HS-27A (cell line): ENCODE measurements around the gene STARD9.
"Not testable (repeated sequence)": the region's sequence is repeated elsewhere in the genome, so short reads cannot be mapped to it uniquely, and the experiment has no call there.

Experiments
- DNase-seq: peaks from one replicate; pipeline ENCODE4 v3.0.0-alpha.2; 2012; ENCODE audit warnings: low read depth, missing footprints

The STARD9 gene

GRCh38 chr15:42575188-42576039 is at the start of gene STARD9:
Gene STARD9 (plus strand): TSS chr15:42575606. CDS start chr15:42575716, 110 bp downstream.
- DNase-seq: peak; percentile 95

- no peak for DNase-seq
Observed at GRCh38 chr15:42528970-42529369, 46.4 kb upstream of the STARD9 start.

- DNase-seq: no peak
Observed at GRCh38 chr15:42533246-42533645, 42.2 kb upstream of the STARD9 start.

- DNase-seq: no peak
Observed at GRCh38 chr15:42544853-42545629, 30.4 kb upstream of the STARD9 start.

GRCh38 chr15:42547918-42548248 is 27.5 kb upstream of the STARD9 start:
- no peak for DNase-seq

- DNase-seq: peak; percentile 77
Observed at GRCh38 chr15:42548249-42549031, 27.0 kb upstream of the STARD9 start, which contains the start of the genes HAUS2 and LRRC57. Gene HAUS2 (plus strand): TSS chr15:42548838. CDS start chr15:42548873, 35 bp downstream. Gene LRRC57 (minus strand): TSS chr15:42548793. CDS start chr15:42548434, 359 bp downstream.

GRCh38 chr15:42549032-42549491 is 26.3 kb upstream of the STARD9 start:
- DNase-seq: no peak

GRCh38 chr15:42549741-42550392 is 25.5 kb upstream of the STARD9 start:
- DNase-seq: no peak

GRCh38 chr15:42553554-42553953 is 21.9 kb upstream of the STARD9 start:
- DNase-seq: no peak

- DNase-seq: not testable (repeated sequence)
Observed at GRCh38 chr15:42556550-42557207, 18.7 kb upstream of the STARD9 start.

- no peak for DNase-seq
Observed at GRCh38 chr15:42558739-42559138, 16.7 kb upstream of the STARD9 start.

- no peak for DNase-seq
Observed at GRCh38 chr15:42576040-42576594, 711 bp downstream of the STARD9 start.

GRCh38 chr15:42576776-42577175 is 1.4 kb downstream of the STARD9 start:
- DNase-seq: no peak

- no peak for DNase-seq
Observed at GRCh38 chr15:42577514-42578031, 2.2 kb downstream of the STARD9 start.

- no peak for DNase-seq
Observed at GRCh38 chr15:42578984-42579537, 3.7 kb downstream of the STARD9 start.

GRCh38 chr15:42581272-42581730 is 5.9 kb downstream of the STARD9 start:
- no peak for DNase-seq

GRCh38 chr15:42582569-42583375 is 7.4 kb downstream of the STARD9 start:
- DNase-seq: no peak

- no peak for DNase-seq
Observed at GRCh38 chr15:42584031-42584765, 8.8 kb downstream of the STARD9 start.
